ENCODE results near the gene ADAMTSL1. TPM values are rescaled to one million over a fixed set of nuclear protein-coding genes. Genes with fewer than 3 reads are reported as not detected.
"Not testable (repeated sequence)": the region's sequence is repeated elsewhere in the genome, so short reads cannot be mapped to it uniquely, and the experiment has no call there.

Gene ADAMTSL1
- total RNA-seq, 2 donors from 2014 or later, result 2.5 to 3.8 TPM

GRCh38 chr9:18851069-18851795 is 377.3 kb downstream of the ADAMTSL1 start:
- DNase-seq (no peak), ATAC-seq (no peak)
- intact Hi-C loops (cut with DNase I), result no loop called here

DNA sequence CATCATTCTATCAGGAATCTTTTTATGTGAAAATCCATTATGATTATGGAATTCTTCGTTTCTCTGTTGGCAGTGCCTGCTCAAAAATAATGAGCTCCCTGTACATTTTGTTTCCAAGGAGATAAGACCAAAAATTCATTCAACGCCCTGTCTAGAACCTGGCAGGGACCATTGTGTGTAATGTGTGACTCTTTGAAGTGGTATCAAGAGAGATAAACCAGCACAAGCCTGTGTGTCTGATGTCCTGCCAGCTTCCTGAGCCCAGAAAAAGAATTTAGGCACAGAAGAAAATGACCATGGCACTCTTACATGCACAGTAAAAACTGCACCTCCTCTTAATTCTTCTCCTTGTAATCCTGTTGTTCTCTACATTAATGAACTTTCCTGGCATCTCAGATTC is 381.7 kb downstream of the ADAMTSL1 start:
- intact Hi-C loops (cut with DNase I), result no loop called here
- DNase-seq (peak; percentile 51), ATAC-seq (peak; percentile 82 to 90)

GRCh38 chr9:18857334-18857733 is 383.4 kb downstream of the ADAMTSL1 start:
- DNase-seq (no peak), ATAC-seq (no peak)
- intact Hi-C loops (cut with DNase I), result no loop called here

- intact Hi-C loops (cut with DNase I), result no loop called here
- ATAC-seq, result no peak
- DNase-seq, result no peak
These were observed 383.8 kb downstream of the ADAMTSL1 start for GRCh38 chr9:18857769-18858168.

DNA sequence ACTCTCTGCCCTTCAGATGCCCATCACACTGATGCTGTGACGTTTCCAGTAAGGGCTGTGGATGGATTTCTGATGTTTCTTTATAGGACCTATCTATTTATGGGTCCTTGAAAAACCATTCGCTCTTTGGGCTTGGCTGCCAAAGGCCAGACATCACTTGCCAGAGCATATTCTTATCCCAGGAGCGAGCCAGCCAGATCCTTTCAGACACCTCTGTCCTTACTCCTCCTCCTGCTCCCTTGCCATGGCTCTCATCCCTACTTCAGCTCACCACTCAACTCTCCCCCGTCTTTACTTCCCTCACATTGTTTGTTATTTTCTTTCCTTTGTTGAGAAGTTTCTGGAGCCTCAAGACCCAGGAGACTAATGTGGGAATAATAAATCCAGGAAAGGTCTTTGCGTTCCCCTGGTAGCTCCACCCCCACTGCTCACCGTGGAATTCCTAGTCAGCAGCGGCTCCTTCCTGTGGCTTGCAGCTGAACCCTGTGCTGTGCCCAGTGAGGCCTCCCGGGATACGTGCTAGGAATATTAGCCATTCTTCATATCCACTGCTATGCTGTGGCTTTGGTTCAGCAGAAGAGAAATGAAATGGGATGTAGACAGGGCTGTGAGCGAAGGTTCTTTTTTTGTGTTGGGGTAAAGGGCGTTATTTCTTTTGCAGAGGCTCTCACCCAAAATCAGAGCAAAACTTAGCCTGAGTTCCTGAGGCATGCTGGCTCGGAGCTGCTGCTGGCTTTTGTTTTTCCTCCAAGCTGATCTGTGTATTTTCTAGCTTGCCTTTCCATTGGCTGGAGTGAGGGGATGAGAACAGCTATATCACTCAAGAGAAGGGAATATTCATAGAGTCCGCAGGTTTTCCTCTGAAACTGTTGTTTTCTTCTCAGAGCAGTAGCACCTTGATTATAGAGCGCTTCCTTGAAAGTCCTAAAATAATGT is 387.9 kb downstream of the ADAMTSL1 start:
- peak; percentile 80 for ATAC-seq
- DNase-seq, result peak; percentile 38
- intact Hi-C loops (cut with DNase I), result no loop called here

DNA sequence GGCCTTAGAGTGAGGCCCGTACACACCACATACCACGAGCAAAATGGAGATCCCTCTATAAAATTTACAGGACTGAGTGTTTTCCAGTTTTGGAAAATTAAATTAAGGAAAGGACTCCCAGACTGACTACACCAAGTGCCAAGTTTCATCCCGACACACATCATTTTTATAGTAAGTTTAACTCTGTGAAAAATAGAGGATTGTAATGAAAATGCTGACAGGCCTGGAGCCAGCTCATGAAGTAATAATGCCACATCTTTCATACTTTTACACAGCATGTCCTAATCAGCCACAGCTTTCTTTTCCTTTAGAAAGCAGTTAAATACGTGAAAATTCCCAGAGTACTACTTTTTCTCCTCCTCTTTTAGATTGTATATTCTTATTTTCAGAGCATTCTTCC is 389.8 kb downstream of the ADAMTSL1 start:
- intact Hi-C loops (cut with DNase I), result no loop called here
- ATAC-seq (no peak), DNase-seq (no peak)

DNA sequence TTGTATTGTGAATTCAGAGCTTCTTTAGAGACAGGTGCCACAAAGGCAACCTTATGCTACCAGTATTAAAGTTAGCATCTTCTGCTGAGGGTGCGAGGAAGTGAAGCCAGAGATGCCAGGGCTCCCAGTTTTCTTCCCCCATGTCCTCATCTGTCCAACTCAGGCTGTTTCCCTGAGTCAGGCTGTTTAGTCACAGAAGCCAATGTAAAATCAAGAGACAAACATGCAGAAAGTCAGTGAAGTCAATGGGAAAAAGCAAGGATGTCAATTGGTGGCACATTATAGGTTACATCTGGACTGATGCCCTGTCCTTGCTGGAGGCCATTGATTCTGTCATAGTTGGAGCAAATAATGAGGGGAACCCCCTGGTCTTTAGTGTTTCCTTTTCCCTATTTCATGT is 390.6 kb downstream of the ADAMTSL1 start:
- intact Hi-C loops (cut with DNase I), result no loop called here
- ATAC-seq, result no peak
- no peak for DNase-seq

GRCh38 chr9:18865542-18865941 is 391.6 kb downstream of the ADAMTSL1 start:
- no peak for ATAC-seq
- intact Hi-C loops (cut with DNase I), result no loop called here

DNA sequence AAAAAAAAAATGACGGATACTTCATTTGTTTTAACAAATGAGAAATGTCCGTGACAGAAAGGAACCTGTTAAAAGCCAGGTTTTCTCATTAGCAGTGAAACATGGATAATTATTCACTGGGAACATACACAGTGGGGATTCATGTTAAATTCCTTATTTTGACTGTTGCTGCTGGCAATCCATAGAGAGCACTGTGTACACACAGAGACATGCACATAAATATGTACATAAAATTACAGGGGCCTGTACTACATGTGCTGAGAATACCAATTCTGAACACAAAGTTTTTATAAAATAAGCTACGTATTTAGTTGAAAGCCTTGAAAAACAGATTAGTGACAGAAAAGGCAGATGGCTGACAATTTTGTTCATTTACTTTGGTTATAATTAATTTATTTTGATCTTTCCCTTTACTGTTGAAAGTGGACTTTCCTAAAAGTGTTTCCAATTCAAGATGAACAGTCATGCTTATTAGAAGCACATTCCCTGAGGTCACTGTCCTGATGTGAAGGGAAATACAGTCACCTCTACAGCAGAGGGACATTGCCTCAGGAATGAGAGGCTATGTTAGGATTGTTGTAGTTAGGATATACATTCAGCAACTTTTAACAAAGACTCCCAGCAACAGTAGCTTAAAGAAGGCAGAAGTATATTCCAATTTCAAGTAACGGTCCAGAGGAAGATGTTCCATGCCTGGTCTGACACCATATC is 392.3 kb downstream of the ADAMTSL1 start:
- intact Hi-C loops (cut with DNase I), result no loop called here
- ATAC-seq (no peak), DNase-seq (no peak)

More at GRCh38 chr9:18865542-18865941, 391.6 kb downstream of the ADAMTSL1 start:
- DNase-seq, result no peak

DNA sequence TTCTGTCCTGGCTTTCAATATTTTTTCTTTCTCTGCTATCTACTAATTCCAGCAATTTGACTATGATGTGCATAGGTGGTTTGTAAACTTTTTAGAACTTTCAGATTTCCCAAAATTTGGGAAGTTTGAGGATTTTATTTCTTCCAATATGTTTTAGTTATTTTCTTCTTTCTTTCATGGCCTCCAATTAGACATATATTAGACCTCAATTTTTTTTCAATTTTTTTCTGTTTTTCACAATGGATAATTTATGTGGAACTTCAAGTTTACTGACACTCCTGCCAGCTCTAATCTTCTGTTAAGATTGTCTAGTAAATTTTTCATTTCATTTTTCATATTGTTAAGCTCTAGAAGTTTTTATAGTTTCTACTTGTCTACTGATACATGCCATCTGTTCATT is 395.8 kb downstream of the ADAMTSL1 start:
- no peak for DNase-seq
- intact Hi-C loops (cut with DNase I), result no loop called here
- ATAC-seq, result no peak

- ATAC-seq, result no peak
- no peak for DNase-seq
- intact Hi-C loops (cut with DNase I), result no loop called here
These were observed 400.1 kb downstream of the ADAMTSL1 start for GRCh38 chr9:18874069-18874468.

GRCh38 chr9:18874990-18875389 is 401.0 kb downstream of the ADAMTSL1 start:
- intact Hi-C loops (cut with DNase I); DNase-seq; ATAC-seq: not testable (repeated sequence)

- DNase-seq, result no peak
- intact Hi-C loops (cut with DNase I), result no loop called here
- no peak for ATAC-seq
These were observed 404.0 kb downstream of the ADAMTSL1 start for GRCh38 chr9:18877984-18878383.

GRCh38 chr9:18881758-18882157 is 407.8 kb downstream of the ADAMTSL1 start:
- DNase-seq (no peak), ATAC-seq (peak in 1 of 2 donors; percentile 77)
- intact Hi-C loops (cut with DNase I), result no loop called here

GRCh38 chr9:18887546-18887945 is 413.6 kb downstream of the ADAMTSL1 start:
- intact Hi-C loops (cut with DNase I), result no loop called here
- no peak for DNase-seq
- ATAC-seq, result no peak

- intact Hi-C loops (cut with DNase I), result no loop called here
- no peak for DNase-seq
- peak in 1 of 2 donors; percentile 86 for ATAC-seq
These were observed 414.3 kb downstream of the ADAMTSL1 start for GRCh38 chr9:18888290-18888689.

DNA sequence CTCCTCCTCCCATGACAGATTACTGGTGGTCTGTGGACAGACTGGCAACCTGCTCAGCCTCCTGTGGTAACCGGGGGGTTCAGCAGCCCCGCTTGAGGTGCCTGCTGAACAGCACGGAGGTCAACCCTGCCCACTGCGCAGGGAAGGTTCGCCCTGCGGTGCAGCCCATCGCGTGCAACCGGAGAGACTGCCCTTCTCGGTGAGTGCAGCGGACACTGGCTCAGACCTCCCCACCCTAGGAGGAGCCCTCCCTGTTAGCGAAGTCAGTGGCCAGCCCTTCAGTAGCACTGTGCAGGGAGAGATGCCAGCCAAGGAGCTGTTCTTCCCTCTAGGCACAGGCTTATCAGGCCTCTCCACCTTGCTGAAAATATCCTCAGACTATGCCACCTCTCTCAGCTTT is 415.6 kb downstream of the ADAMTSL1 start:
- ATAC-seq (no peak), DNase-seq (no peak)
- intact Hi-C loops (cut with DNase I), result no loop called here

GRCh38 chr9:18890372-18890771 is 416.4 kb downstream of the ADAMTSL1 start:
- DNase-seq (no peak), ATAC-seq (peak; percentile 19 to 80)
- intact Hi-C loops (cut with DNase I), result no loop called here

DNA sequence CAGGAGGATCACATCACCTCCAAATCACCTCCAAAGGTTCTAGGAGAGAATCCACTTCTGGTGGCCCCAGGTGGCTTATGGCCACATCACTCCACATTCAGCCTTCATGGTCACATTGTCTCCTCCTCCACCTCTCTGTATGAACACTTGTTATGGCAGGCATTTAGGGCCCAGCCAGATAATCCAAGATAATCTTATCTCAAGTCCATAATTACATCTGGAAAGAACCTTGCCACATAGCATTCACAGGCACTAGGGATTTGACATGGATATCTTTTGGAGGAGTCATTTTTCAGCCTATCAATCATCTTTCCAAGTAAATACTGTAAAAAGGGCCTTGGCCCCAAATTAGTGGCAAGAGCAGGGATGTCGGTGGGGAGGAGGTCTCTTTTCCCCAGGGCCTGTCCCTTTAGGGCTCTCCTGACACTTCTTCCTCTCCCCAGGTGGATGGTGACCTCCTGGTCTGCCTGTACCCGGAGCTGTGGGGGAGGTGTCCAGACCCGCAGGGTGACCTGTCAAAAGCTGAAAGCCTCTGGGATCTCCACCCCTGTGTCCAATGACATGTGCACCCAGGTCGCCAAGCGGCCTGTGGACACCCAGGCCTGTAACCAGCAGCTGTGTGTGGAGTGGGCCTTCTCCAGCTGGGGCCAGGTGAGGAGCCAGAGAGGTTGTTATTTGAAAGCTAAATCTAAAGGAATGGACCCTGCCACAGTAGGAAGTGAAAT is 418.2 kb downstream of the ADAMTSL1 start:
- intact Hi-C loops (cut with DNase I), result no loop called here
- no peak for DNase-seq
- ATAC-seq, result no peak
